Brain microvascular endothelial cell (primary cell): ENCODE data around the gene IL17REL.

Experiments used
- DNase-seq: peaks from one replicate; pipeline ENCODE4 v3.0.0-alpha.2; 2020
- H3K27ac ChIP-seq: fragments of 250-450 bp; sonication (Bioruptor Pico); 2 replicates; pipeline ENCODE4 v1.5.1; 2020; ENCODE audit warnings: mild to moderate bottlenecking, moderate library complexity
- H3K27me3 ChIP-seq: fragments of 250-450 bp; sonication (Bioruptor Pico); replicated peaks from 2 replicates; pipeline ENCODE4 v1.5.1; 2020; ENCODE audit warnings: mild to moderate bottlenecking
- H3K36me3 ChIP-seq: fragments of 250-450 bp; sonication (Bioruptor Pico); replicated peaks from 2 replicates; pipeline ENCODE4 v1.5.1; 2020; ENCODE audit warnings: mild to moderate bottlenecking
- H3K4me3 ChIP-seq: 2 replicates; pipeline ENCODE4 v1.5.1; 2011; ENCODE audit warnings: low read depth, mild to moderate bottlenecking, control low read depth, low read length, moderate library complexity
- CTCF ChIP-seq: IDR thresholded peaks from 2 replicates; pipeline ENCODE4 v1.5.1; 2011; ENCODE audit warnings: low read depth, mild to moderate bottlenecking, moderate library complexity, low read length, control low read depth, inconsistent platforms; ENCODE audit errors: missing control alignments
- in situ Hi-C: cut with HindIII; loops from 2 replicates; pipeline ENCODE4 v1.10.0; 2017; ENCODE audit warnings: low sequenced_read_pairs, low pct_ligation_motif_present

Gene IL17REL

GRCh38 chr22:50018608-50019285 is 6.2 kb upstream of the IL17REL start:
- Histone ChIP-seq H3K36me3 (no peaks in the 10 kb centered on the region), H3K27ac (no peak overlapping the region), H3K27me3 (peaks cover 22% of the 10 kb centered on the region), H3K4me3 (no peak overlapping the region)
- DNase-seq: no peak
- in situ Hi-C loops: no loop called here
- no peak for TF ChIP-seq CTCF

DNA sequence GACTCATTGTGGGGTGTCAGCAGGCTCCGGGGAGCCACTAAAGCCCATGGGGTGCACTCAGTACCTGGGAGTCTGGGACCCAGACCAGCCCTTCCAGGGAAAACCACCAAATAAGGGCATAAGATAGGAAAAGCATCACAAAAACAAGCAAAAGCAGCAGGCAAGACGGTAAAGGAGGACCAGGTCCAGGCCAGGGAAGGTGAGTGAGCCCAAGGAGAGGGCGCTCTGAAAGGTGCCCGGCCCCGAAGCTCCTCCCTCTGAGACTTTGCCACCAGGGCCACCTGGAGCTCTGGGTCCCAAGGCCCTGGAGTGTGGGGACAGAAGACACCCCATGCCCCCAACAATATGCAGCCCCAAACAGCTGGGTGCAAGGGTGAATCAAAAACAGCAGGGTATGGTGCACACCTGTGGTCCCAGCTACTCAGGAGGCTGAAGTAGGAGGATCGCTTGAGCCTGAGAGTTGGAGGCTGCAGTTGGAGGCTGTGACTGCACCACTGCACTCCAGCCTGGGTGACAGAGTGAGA is 5.2 kb upstream of the IL17REL start:
- Histone ChIP-seq H3K36me3 (no peaks in the 10 kb centered on the region), H3K27me3 (peaks cover 22% of the 10 kb centered on the region), H3K4me3 (no peak overlapping the region), H3K27ac (no peak overlapping the region)
- TF ChIP-seq CTCF: no peak
- DNase-seq: no peak
- in situ Hi-C loops: no loop called here

GRCh38 chr22:50016988-50017700 is 4.6 kb upstream of the IL17REL start:
- no peak overlapping the region for H3K4me3 ChIP-seq
- no peak for TF ChIP-seq CTCF
- no peak for DNase-seq
- H3K27me3 ChIP-seq: peaks cover 26% of the 10 kb centered on the region
- no peak overlapping the region for H3K27ac ChIP-seq
- in situ Hi-C loops: no loop called here
- no peaks in the 10 kb centered on the region for H3K36me3 ChIP-seq

- Histone ChIP-seq H3K36me3 (no peaks in the 10 kb centered on the region), H3K27ac (no peak overlapping the region), H3K27me3 (peaks cover 33% of the 10 kb centered on the region), H3K4me3 (no peak overlapping the region)
- in situ Hi-C loops: no loop called here
- no peak for DNase-seq
- TF ChIP-seq CTCF: no peak
These were observed 3.9 kb upstream of the IL17REL start for GRCh38 chr22:50016308-50016987.

DNA sequence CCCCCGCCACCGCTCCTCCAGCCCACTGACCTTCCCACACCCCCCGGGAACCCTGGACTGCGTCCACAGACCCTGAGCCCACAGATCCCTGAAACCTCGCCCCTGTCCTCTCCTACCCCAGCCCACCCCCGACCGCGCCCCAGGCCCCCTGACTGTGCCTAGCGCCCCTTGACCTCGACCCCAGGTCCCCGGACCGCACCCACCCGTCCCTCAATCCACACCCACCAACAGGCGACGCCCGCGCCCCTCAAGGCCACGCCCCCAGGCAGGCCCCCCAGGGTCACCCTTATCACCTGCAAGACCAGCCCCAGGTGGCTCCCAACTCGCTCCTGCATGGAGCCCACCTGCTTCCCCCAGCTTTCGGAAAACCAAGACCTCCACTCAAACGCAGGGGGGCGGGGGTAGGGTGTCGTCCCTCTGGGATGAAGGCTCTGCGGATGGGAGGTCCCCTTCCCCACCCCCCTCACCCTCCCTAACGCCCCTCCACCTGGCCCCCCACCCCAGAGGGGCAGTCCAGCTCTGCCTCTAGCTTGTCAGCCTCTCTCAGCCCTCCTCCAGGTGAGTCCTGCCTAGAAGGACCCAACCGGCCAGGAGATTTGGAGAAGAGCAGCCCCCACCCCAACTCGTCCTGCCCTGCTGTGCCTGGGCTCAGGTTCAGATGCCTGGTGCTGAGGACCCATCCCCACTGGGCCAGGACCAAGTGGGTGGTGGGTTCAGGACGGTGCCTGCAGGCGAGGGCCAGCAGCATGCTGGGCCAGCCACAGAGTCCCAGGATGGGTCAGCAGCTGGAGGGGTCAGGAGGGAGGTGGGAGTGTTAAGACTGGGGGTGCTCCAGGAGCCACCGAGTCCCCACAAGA is 3.1 kb upstream of the IL17REL start:
- no peak for DNase-seq
- no peak for TF ChIP-seq CTCF
- in situ Hi-C loops: no loop called here
- Histone ChIP-seq H3K36me3 (no peaks in the 10 kb centered on the region), H3K27me3 (peaks cover 38% of the 10 kb centered on the region), H3K4me3 (no peak overlapping the region), H3K27ac (no peak overlapping the region)
